Chondrocyte (in vitro differentiated cells): Measurements from ENCODE around the gene PLK3. TPM values are rescaled to one million over a fixed set of nuclear protein-coding genes. Genes with fewer than 3 reads are reported as not detected.

Source experiments
- DNase-seq: peaks from one replicate; pipeline ENCODE4 v3.0.0; 2021; ENCODE audit warnings: mixed read lengths, low spot score
- H3K27ac Mint-ChIP-seq: one replicate; pipeline ENCODE4 v1.8.0; 2021; ENCODE audit warnings: mild to moderate bottlenecking, moderate library complexity, mixed read lengths; ENCODE audit not compliant: unreplicated experiment
- H3K27me3 Mint-ChIP-seq: 2 replicates; pipeline ENCODE4 v1.8.0; 2021; ENCODE audit warnings: low read depth, mixed read lengths
- H3K36me3 Mint-ChIP-seq: 2 replicates; pipeline ENCODE4 v1.8.0; 2021; ENCODE audit warnings: low read depth, mixed read lengths
- H3K4me1 Mint-ChIP-seq: 2 replicates; pipeline ENCODE4 v1.8.0; 2021; ENCODE audit warnings: low read depth, mild to moderate bottlenecking, mixed read lengths
- H3K4me3 Mint-ChIP-seq: one replicate; pipeline ENCODE4 v1.8.0; 2021; ENCODE audit warnings: mild to moderate bottlenecking, moderate library complexity, mixed read lengths; ENCODE audit not compliant: unreplicated experiment
- H3K9me3 Mint-ChIP-seq: 2 replicates; pipeline ENCODE4 v1.8.0; 2021; ENCODE audit warnings: low read depth, mixed read lengths
- total RNA-seq: library from RNA; stranded (reverse); gene quantifications from 3 replicates; pipeline ENCODE4 v1.2.1, GENCODE V29; 2021
- TF ChIP-seq, protein P1 (sequence below): fragments of 200-600 bp; sonication (generic); IDR thresholded peaks from 2 replicates; pipeline ENCODE4 v1.5.0; 2021; ENCODE audit warnings: antibody characterized with exemption, mild to moderate bottlenecking, moderate library complexity

The PLK3 gene
- total RNA-seq, 1 donor from 2014 or later = 24.2 TPM

DNA sequence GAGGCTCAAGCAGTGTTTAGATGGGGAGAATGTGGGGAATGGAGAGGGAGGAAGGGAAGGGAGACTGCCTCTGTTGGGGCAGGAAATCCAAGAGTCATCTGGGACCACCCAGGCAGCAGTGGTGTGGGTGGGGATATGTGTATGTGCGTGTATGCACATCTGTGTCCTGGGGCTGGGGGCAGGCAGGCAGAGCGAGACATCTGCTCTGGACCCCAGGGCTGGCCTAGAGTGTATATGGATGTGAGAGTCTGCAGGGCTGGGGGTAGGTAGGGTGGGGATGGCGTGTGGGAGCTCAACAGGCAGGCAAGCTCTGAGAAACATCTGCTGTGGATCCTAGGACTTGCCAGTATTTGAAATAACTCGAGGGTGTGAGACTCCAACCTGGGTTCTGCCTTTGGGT lies 39.4 kb downstream of the PLK3 start:
- Mint-ChIP-seq H3K27me3 (no peaks in the 10 kb centered on the region), H3K36me3 (no peaks in the 10 kb centered on the region), H3K4me3 (no peak overlapping the region), H3K9me3 (no peaks in the 10 kb centered on the region), H3K4me1 (peaks cover 14% of the 10 kb centered on the region), H3K27ac (no peak overlapping the region)
- TF ChIP-seq, protein P1, sequence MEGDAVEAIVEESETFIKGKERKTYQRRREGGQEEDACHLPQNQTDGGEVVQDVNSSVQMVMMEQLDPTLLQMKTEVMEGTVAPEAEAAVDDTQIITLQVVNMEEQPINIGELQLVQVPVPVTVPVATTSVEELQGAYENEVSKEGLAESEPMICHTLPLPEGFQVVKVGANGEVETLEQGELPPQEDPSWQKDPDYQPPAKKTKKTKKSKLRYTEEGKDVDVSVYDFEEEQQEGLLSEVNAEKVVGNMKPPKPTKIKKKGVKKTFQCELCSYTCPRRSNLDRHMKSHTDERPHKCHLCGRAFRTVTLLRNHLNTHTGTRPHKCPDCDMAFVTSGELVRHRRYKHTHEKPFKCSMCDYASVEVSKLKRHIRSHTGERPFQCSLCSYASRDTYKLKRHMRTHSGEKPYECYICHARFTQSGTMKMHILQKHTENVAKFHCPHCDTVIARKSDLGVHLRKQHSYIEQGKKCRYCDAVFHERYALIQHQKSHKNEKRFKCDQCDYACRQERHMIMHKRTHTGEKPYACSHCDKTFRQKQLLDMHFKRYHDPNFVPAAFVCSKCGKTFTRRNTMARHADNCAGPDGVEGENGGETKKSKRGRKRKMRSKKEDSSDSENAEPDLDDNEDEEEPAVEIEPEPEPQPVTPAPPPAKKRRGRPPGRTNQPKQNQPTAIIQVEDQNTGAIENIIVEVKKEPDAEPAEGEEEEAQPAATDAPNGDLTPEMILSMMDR = no peak
- DNase-seq = no peak

DNA sequence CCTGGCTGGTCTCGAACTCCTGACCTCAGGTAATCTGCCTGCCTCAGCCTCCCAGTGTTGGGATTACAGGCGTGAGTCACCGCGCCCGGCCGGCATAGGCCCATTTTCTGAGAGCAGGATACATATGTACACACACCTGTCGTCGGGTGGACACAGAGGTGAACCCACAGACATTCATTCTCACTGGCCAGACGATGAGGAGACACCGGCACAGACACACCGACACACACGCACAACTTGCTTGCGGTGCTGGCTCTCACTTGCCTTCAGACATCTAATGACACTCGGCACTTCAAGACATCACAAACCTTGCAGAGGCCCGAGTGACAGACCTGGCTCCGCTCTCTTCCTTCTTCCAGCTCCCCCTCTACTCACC lies 42.3 kb downstream of the PLK3 start:
- no peaks in the 10 kb centered on the region for H3K36me3 Mint-ChIP-seq
- H3K27me3 Mint-ChIP-seq = no peaks in the 10 kb centered on the region
- no peaks in the 10 kb centered on the region for H3K9me3 Mint-ChIP-seq
- TF ChIP-seq, protein P1 = no peak
- DNase-seq = no peak
- H3K4me3 Mint-ChIP-seq = peak overlapping the region; percentile 71
- peaks cover 7% of the 10 kb centered on the region for H3K4me1 Mint-ChIP-seq
- H3K27ac Mint-ChIP-seq = no peak overlapping the region

DNA sequence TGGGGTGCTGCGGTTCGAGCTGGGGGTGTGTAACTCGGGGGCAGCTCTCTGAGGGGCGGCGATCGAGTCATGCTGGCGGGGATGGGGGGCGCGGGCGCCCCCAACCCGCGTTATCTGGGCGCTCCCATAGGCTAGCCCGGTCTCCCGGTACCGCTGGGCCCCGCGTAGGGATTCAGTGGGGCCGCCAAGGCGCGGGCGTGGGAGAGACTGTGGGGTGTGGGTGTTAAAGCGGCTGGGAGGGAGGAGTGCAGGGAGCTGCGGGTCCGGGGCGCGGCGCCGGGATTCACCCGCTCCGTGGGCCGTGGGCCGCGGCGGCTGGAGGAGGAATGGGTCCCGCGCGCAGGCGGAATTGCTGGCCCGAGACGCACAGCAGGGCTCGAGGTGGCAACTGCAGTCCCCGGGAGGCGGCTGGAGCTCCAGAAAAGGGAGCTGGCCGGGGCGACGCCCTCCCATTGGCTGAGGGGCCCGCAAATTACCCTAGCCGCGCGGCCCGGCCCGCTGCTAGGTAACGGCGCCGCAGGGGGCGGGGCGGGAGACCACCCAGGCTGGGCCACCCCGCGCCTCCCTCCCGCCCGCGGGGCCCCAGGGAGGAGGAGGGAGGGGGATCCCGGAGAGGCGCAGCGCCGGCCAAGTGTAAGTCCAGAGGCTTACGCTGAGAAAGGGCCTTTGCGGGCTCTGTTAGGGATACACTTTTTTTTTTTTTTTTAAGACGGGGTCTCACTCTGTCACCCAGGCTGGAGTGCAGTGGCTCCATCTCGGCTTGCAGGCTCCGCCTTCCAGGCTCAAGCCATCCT lies 42.9 kb downstream of the PLK3 start, which contains the start of gene PTCH2:
Gene PTCH2 (minus strand): TSS at position 392 of the 794 bp plus-strand sequence. CDS start 321 bp downstream, at position 71.
- Mint-ChIP-seq H3K4me1 (peaks cover 7% of the 10 kb centered on the region), H3K4me3 (peak within 1 kb of the TSS; percentile 71), H3K27me3 (no peaks in the 10 kb centered on the region), H3K36me3 (no peaks in the 10 kb centered on the region), H3K27ac (peak within 1 kb of the TSS; percentile 47), H3K9me3 (no peaks in the 10 kb centered on the region)
- TF ChIP-seq, protein P1 = no peak
- DNase-seq = no peak

DNA sequence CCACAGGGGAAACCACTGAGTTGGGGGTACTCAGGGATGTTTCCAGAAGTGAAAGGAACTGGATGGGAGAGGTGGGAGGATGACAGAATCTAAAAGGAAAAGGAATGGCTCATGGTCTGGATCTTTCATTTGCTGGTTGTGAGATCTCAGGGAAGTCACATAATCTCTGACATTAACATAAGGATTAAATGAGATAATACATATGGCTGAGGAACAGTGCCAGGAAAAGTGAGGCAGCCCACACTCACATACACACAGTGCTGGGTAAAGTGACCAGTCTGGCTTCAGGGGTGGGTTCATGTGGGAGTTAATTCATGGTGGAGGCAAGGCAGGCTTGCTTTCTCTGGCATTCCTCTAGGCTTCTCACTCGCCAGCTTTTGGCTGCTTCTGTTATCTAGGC lies 46.8 kb downstream of the PLK3 start:
- H3K4me1 Mint-ChIP-seq = peaks cover 5% of the 10 kb centered on the region
- DNase-seq = no peak
- no peak overlapping the region for H3K4me3 Mint-ChIP-seq
- no peak overlapping the region for H3K27ac Mint-ChIP-seq
- TF ChIP-seq, protein P1 = no peak
- H3K27me3 Mint-ChIP-seq = no peaks in the 10 kb centered on the region
- no peaks in the 10 kb centered on the region for H3K9me3 Mint-ChIP-seq
- peaks cover 7% of the 10 kb centered on the region for H3K36me3 Mint-ChIP-seq

GRCh38 chr1:44847845-44848244 lies 47.7 kb downstream of the PLK3 start:
- H3K4me1 Mint-ChIP-seq = no peaks in the 10 kb centered on the region
- H3K36me3 Mint-ChIP-seq = peaks cover 11% of the 10 kb centered on the region
- no peak overlapping the region for H3K4me3 Mint-ChIP-seq
- H3K27me3 Mint-ChIP-seq = no peaks in the 10 kb centered on the region
- TF ChIP-seq, protein P1 = no peak
- no peak for DNase-seq
- H3K9me3 Mint-ChIP-seq = no peaks in the 10 kb centered on the region
- no peak overlapping the region for H3K27ac Mint-ChIP-seq
